H9 (cell line): ENCODE data around the gene SLC35B4. TPM values are rescaled to one million over a fixed set of nuclear protein-coding genes. Genes with fewer than 3 reads are reported as not detected.

Experiments used
- DNase-seq: peaks from one replicate; pipeline ENCODE4 v3.0.0-alpha.2; 2017
- H2AFZ ChIP-seq: one replicate; pipeline ENCODE4 v1.6.1; 2013; ENCODE audit warnings: mild to moderate bottlenecking, low read length, control low read depth, moderate library complexity
- H2AK5ac ChIP-seq: 2 replicates; pipeline ENCODE4 v1.6.1; 2013; ENCODE audit warnings: low read length, control low read depth, mixed read lengths; ENCODE audit not compliant: insufficient read length
- H2BK120ac ChIP-seq: one replicate; pipeline ENCODE4 v1.6.1; 2013; ENCODE audit warnings: low read depth, mild to moderate bottlenecking, low read length, control low read depth, inconsistent platforms; ENCODE audit not compliant: poor library complexity, severe bottlenecking
- H2BK12ac ChIP-seq: 2 replicates; pipeline ENCODE4 v1.6.1; 2013; ENCODE audit warnings: low read length, control low read depth, mixed read lengths, low read depth; ENCODE audit not compliant: insufficient read length
- H2BK15ac ChIP-seq: 2 replicates; pipeline ENCODE4 v1.6.1; 2013; ENCODE audit warnings: low read depth, low read length, control low read depth
- H2BK20ac ChIP-seq: one replicate; pipeline ENCODE4 v1.6.1; 2013; ENCODE audit warnings: low read depth, mild to moderate bottlenecking, low read length, control low read depth, inconsistent platforms; ENCODE audit not compliant: poor library complexity, severe bottlenecking
- H2BK5ac ChIP-seq: 2 replicates; pipeline ENCODE4 v1.6.1; 2013; ENCODE audit warnings: low read length, control low read depth, mixed read lengths; ENCODE audit not compliant: insufficient read length
- H3K14ac ChIP-seq: 2 replicates; pipeline ENCODE4 v1.6.1; 2013; ENCODE audit warnings: low read length, control low read depth; ENCODE audit not compliant: insufficient read depth
- H3K18ac ChIP-seq: 2 replicates; pipeline ENCODE4 v1.6.1; 2013; ENCODE audit warnings: low read depth, mild to moderate bottlenecking, mixed read lengths, low read length, control low read depth; ENCODE audit not compliant: insufficient read length
- H3K23ac ChIP-seq: 2 replicates; pipeline ENCODE4 v1.6.1; 2013; ENCODE audit warnings: low read length, control low read depth, mixed read lengths, low read depth; ENCODE audit not compliant: insufficient read length
- H3K23me2 ChIP-seq: 2 replicates; pipeline ENCODE4 v1.6.1; 2013; ENCODE audit warnings: low read depth, mild to moderate bottlenecking, mixed read lengths, low read length, control low read depth; ENCODE audit not compliant: insufficient read length, poor library complexity, severe bottlenecking
- H3K27ac ChIP-seq: 2 replicates; pipeline ENCODE4 v1.5.1; 2013; ENCODE audit warnings: low read length, control low read depth, mixed read lengths, low read depth; ENCODE audit not compliant: insufficient read length
- H3K27me3 ChIP-seq: 2 replicates; pipeline ENCODE4 v1.6.1; 2013; ENCODE audit warnings: low read length, control low read depth, inconsistent platforms; ENCODE audit not compliant: insufficient read depth
- H3K4ac ChIP-seq: 2 replicates; pipeline ENCODE4 v1.6.1; 2013; ENCODE audit warnings: low read depth, mild to moderate bottlenecking, control low read depth, inconsistent platforms, low read length, moderate library complexity
- H3K4me1 ChIP-seq: 2 replicates; pipeline ENCODE4 v1.6.1; 2013; ENCODE audit warnings: low read length, control low read depth, inconsistent platforms; ENCODE audit not compliant: insufficient read depth
- H3K4me2 ChIP-seq: 2 replicates; pipeline ENCODE4 v1.6.1; 2013; ENCODE audit warnings: low read length, control low read depth, mixed read lengths; ENCODE audit not compliant: insufficient read length, insufficient read depth
- H3K56ac ChIP-seq: 2 replicates; pipeline ENCODE4 v1.6.1; 2013; ENCODE audit warnings: low read depth, mild to moderate bottlenecking, mixed read lengths, low read length, control low read depth; ENCODE audit not compliant: insufficient read length
- H3K79me1 ChIP-seq: 2 replicates; pipeline ENCODE4 v1.6.1; 2013; ENCODE audit warnings: low read depth, mild to moderate bottlenecking, moderate library complexity, low read length, control low read depth, inconsistent platforms; ENCODE audit not compliant: insufficient read depth, poor library complexity, severe bottlenecking
- H3K79me2 ChIP-seq: 2 replicates; pipeline ENCODE4 v1.6.1; 2013; ENCODE audit warnings: low read length, control low read depth, inconsistent platforms; ENCODE audit not compliant: insufficient read depth
- H3K9ac ChIP-seq: 2 replicates; pipeline ENCODE4 v1.6.1; 2013; ENCODE audit warnings: low read length, control low read depth, mixed read lengths; ENCODE audit not compliant: insufficient read length; ENCODE audit errors: extremely low read depth
- H3K9me3 ChIP-seq: one replicate; pipeline ENCODE4 v1.6.1; 2013; ENCODE audit warnings: low read depth, low read length, inconsistent platforms; ENCODE audit not compliant: control insufficient read depth
- H3T11ph ChIP-seq: one replicate; pipeline ENCODE4 v1.6.1; 2013; ENCODE audit warnings: mild to moderate bottlenecking, low read length, control low read depth, inconsistent platforms
- H4K20me1 ChIP-seq: one replicate; pipeline ENCODE4 v1.6.1; 2013; ENCODE audit not compliant: control insufficient read depth, insufficient read length, insufficient read depth
- H4K5ac ChIP-seq: 2 replicates; pipeline ENCODE4 v1.6.1; 2013; ENCODE audit warnings: low read depth, mild to moderate bottlenecking, mixed read lengths, low read length, control low read depth; ENCODE audit not compliant: insufficient read length
- H4K8ac ChIP-seq: replicated peaks from 2 replicates; pipeline ENCODE4 v1.6.1; 2013; ENCODE audit warnings: low read length, control low read depth, mixed read lengths, low read depth; ENCODE audit not compliant: insufficient read length
- H4K91ac ChIP-seq: 2 replicates; pipeline ENCODE4 v1.6.1; 2013; ENCODE audit warnings: low read depth, mild to moderate bottlenecking, moderate library complexity, mixed read lengths, low read length, control low read depth; ENCODE audit not compliant: insufficient read length
- H3K27ac Mint-ChIP-seq, 3 experiments: 2 replicates in 2 of 3; 3 replicates in 1 of 3; pipeline ENCODE4 v1.8.0; 2020 to 2021; ENCODE audit warnings: mixed read lengths in 3 of 3, mild to moderate bottlenecking in 1 of 3, moderate library complexity in 1 of 3
- H3K27me3 Mint-ChIP-seq: 2 replicates; pipeline ENCODE4 v1.8.0; 2021; ENCODE audit warnings: low read depth, mild to moderate bottlenecking, moderate library complexity, mixed read lengths
- H3K36me3 Mint-ChIP-seq, 3 experiments: 2 replicates in 2 of 3; 3 replicates in 1 of 3; pipeline ENCODE4 v1.8.0; 2020 to 2021; ENCODE audit warnings: low read depth in 3 of 3, mixed read lengths in 3 of 3; ENCODE audit not compliant: insufficient read depth in 1 of 3
- H3K4me1 Mint-ChIP-seq, 2 experiments: 2 replicates each; pipeline ENCODE4 v1.8.0; 2020; ENCODE audit warnings: mixed read lengths in 2 of 2
- H3K4me3 Mint-ChIP-seq, 2 experiments: 2 replicates in 1 of 2; 3 replicates in 1 of 2; pipeline ENCODE4 v1.8.0; 2020 to 2021; ENCODE audit warnings: mild to moderate bottlenecking in 2 of 2, mixed read lengths in 2 of 2, moderate library complexity in 1 of 2
- H3K9me3 Mint-ChIP-seq, 2 experiments: 2 replicates in 1 of 2; 3 replicates in 1 of 2; pipeline ENCODE4 v1.8.0; 2020; ENCODE audit warnings: mild to moderate bottlenecking in 2 of 2, mixed read lengths in 2 of 2, moderate library complexity in 1 of 2
- WGBS: extraction: QIAGEN DNeasy Blood & Tissue Kit; methylation state at CpG from one replicate; pipeline ENCODE4 v1.1.7; 2013; ENCODE audit warnings: missing lambda C conversion rate, low lambda C conversion rate, mixed read lengths; ENCODE audit not compliant: insufficient read length; ENCODE audit errors: extremely low coverage; 5-methylcytosine and 5-hydroxymethylcytosine counted together
- total RNA-seq: library from RNA; stranded (reverse); gene quantifications from 2 replicates; pipeline ENCODE4 v1.2.1, GENCODE V29; 2021
- TF ChIP-seq, protein P1 (sequence below): fragments of 200-600 bp; sonication (generic); conservative IDR thresholded peaks from 3 replicates; pipeline ENCODE4 v1.8.0; 2021; ENCODE audit warnings: antibody characterized with exemption, mild to moderate bottlenecking

Gene SLC35B4
- total RNA-seq, 1 experiment from 2014 or later: 33.4 TPM

DNA sequence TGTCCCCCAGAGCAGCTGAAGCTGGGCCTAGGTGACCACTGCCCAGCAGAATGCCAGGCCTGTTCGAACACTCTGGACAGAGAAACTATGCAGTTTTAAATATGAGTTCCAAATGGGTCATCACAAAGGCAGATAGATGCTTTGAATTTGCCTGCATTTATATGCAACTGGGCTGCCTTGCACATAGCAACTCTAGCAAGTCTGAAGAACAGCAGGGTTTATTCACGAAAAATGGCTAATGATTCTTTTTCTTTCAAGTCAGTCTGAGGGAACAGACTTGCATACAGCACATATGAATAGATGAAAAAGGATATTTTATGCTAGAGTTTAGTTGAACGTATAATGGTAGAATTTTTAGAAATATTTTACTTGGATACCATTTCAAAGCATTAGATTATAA, 68.5 kb downstream of the SLC35B4 start:
- no peaks in the 10 kb centered on the region for H3K79me1 ChIP-seq
- H3K4me2 ChIP-seq: no peak overlapping the region
- H3K23me2 ChIP-seq: no peaks in the 10 kb centered on the region
- peaks cover 2 to 3% of the 10 kb centered on the region in 2 experiments; a peak in 4 of 5 replicates for H3K9me3 Mint-ChIP-seq
- WGBS: 100% methylated on average over 1 of the region's 3 CpGs
- peaks cover 1% of the 10 kb centered on the region for H3K27me3 Mint-ChIP-seq
- H2AK5ac ChIP-seq: no peak overlapping the region
- H3K4me3 Mint-ChIP-seq: no peak overlapping the region
- no peak overlapping the region for H3K56ac ChIP-seq
- H2BK5ac ChIP-seq: no peak overlapping the region
- no peak overlapping the region for H2BK12ac ChIP-seq
- no peaks in the 10 kb centered on the region for H3K4me1 ChIP-seq
- H3K4ac ChIP-seq: no peak overlapping the region
- no peak overlapping the region for H4K5ac ChIP-seq
- no peak overlapping the region for H3K14ac ChIP-seq
- H3K9ac ChIP-seq: no peak overlapping the region
- TF ChIP-seq, protein P1, sequence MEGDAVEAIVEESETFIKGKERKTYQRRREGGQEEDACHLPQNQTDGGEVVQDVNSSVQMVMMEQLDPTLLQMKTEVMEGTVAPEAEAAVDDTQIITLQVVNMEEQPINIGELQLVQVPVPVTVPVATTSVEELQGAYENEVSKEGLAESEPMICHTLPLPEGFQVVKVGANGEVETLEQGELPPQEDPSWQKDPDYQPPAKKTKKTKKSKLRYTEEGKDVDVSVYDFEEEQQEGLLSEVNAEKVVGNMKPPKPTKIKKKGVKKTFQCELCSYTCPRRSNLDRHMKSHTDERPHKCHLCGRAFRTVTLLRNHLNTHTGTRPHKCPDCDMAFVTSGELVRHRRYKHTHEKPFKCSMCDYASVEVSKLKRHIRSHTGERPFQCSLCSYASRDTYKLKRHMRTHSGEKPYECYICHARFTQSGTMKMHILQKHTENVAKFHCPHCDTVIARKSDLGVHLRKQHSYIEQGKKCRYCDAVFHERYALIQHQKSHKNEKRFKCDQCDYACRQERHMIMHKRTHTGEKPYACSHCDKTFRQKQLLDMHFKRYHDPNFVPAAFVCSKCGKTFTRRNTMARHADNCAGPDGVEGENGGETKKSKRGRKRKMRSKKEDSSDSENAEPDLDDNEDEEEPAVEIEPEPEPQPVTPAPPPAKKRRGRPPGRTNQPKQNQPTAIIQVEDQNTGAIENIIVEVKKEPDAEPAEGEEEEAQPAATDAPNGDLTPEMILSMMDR: no peak
- H2BK20ac ChIP-seq: no peak overlapping the region
- no peak overlapping the region for H2BK120ac ChIP-seq
- no peak overlapping the region for H3K27ac Mint-ChIP-seq
- H3K4me1 Mint-ChIP-seq: no peaks in the 10 kb centered on the region; a peak in 1 of 4 replicates
- no peak overlapping the region for H3K27ac ChIP-seq
- H3K36me3 Mint-ChIP-seq: peaks cover 0 to 2% (median 0%) of the 10 kb centered on the region in 3 experiments; a peak in 2 of 7 replicates
- no peaks in the 10 kb centered on the region for H4K20me1 ChIP-seq
- H2AFZ ChIP-seq: no peak overlapping the region
- no peak overlapping the region for H3K23ac ChIP-seq
- no peaks in the 10 kb centered on the region for H3K27me3 ChIP-seq
- no peak for DNase-seq
- H4K91ac ChIP-seq: no peak overlapping the region
- H3K18ac ChIP-seq: no peak overlapping the region
- no peaks in the 10 kb centered on the region for H3K79me2 ChIP-seq
- no peak overlapping the region for H4K8ac ChIP-seq
- H2BK15ac ChIP-seq: no peak overlapping the region
- H3T11ph ChIP-seq: no peak overlapping the region
- no peaks in the 10 kb centered on the region for H3K9me3 ChIP-seq
